Measurements from ENCODE around the gene MRPS15.

- TF ChIP-seq POLR2AphosphoS5 (IDR thresholded peaks at IDR 0.05; ENCODE audit: low read depth, low read length): no peak
- no peak for TF ChIP-seq POLR2A (IDR thresholded peaks at IDR 0.05; ENCODE audit: low read depth, low read length)
- TF ChIP-seq POU2F2 (IDR thresholded peaks at IDR 0.05; ENCODE audit: low read depth, low read length): no peak
- TF ChIP-seq PAX5 (IDR thresholded peaks at IDR 0.05; ENCODE audit: insufficient read depth, low read length, severe bottlenecking): no peak
These were observed 47.9 kb upstream of the MRPS15 start for GRCh38 chr1:36511804-36512798.

Measured in GM12891 (cell line).